GM23338 (cell line): ENCODE results near the gene PARP3.

Source experiments
- EZH2 ChIP-seq: fragments of 200-600 bp; sonication (generic); IDR thresholded peaks from one replicate; pipeline ENCODE4 v1.8.0; 2017; ENCODE audit warnings: antibody characterized with exemption, mild to moderate bottlenecking, low read depth; ENCODE audit not compliant: unreplicated experiment
- EZH2phosphoT487 ChIP-seq: fragments of 200-600 bp; sonication (generic); IDR thresholded peaks from one replicate; pipeline ENCODE4 v1.8.1; 2018; ENCODE audit warnings: antibody characterized with exemption; ENCODE audit not compliant: unreplicated experiment
- JUNB ChIP-seq: IDR thresholded peaks from one replicate; pipeline ENCODE4 v1.6.1; 2016; ENCODE audit warnings: antibody characterized with exemption; ENCODE audit not compliant: unreplicated experiment
- POLR2AphosphoS5 ChIP-seq: IDR thresholded peaks from 2 replicates; pipeline ENCODE4 v1.6.1; 2016; ENCODE audit warnings: antibody characterized with exemption, low read depth
- TF ChIP-seq, protein P1 (sequence below), 2 experiments: fragments of 200-600 bp in 1 of 2; sonication (generic) in 1 of 2; conservative IDR thresholded peaks; 2 replicates each; pipeline versions ENCODE4 v1.5.1 to v1.6.1; 2016 to 2017; ENCODE audit warnings: antibody characterized with exemption in 2 of 2, low read depth in 2 of 2, mild to moderate bottlenecking in 2 of 2, moderate library complexity in 1 of 2

DNA sequence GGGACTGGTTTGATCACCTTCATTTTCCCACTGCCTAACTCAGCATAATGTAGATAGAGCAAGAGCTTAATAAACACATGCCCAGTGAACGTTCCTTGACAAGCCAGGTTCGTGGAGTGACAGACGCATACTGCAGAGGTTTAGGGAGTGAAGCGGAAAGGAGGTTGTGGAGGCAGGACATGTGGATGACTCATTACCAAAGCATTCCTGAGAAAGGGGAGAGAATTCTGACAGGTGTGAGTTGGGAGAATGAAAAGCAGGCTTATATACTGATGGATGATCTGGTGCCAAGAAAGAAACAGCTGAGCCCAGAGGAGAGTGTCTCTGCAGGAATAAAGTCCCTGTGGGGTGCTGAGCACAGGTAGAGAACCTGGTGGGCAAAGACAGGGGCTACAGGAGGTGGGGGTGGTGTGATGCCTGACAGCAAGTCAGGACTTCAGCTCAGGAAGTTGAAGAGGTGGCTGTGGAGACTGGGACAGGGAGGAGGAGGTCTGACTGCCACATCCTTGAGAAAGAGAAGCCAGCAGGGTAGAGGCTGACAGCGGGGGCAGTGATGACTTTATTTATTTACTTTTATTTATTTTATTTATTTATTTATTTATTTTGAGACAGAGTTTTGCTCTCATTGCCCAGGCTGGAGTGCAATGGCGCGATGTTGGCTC lies 55.9 kb downstream of the PARP3 start:
- TF ChIP-seq POLR2AphosphoS5 = no peak
- TF ChIP-seq JUNB = no peak
- TF ChIP-seq, protein P1, sequence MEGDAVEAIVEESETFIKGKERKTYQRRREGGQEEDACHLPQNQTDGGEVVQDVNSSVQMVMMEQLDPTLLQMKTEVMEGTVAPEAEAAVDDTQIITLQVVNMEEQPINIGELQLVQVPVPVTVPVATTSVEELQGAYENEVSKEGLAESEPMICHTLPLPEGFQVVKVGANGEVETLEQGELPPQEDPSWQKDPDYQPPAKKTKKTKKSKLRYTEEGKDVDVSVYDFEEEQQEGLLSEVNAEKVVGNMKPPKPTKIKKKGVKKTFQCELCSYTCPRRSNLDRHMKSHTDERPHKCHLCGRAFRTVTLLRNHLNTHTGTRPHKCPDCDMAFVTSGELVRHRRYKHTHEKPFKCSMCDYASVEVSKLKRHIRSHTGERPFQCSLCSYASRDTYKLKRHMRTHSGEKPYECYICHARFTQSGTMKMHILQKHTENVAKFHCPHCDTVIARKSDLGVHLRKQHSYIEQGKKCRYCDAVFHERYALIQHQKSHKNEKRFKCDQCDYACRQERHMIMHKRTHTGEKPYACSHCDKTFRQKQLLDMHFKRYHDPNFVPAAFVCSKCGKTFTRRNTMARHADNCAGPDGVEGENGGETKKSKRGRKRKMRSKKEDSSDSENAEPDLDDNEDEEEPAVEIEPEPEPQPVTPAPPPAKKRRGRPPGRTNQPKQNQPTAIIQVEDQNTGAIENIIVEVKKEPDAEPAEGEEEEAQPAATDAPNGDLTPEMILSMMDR (conservative IDR thresholded peaks at IDR 0.05; ENCODE audit: low read depth in 2 of 2) = no peak
- TF ChIP-seq EZH2phosphoT487 = no peak
- TF ChIP-seq EZH2 = no peak
